Activated naive CD8-positive, alpha-beta T cell treated with anti-CD3 and anti-CD28 coated beads for 36 hours (primary cell): ENCODE data around the gene MAN2B2. TPM values are rescaled to one million over a fixed set of nuclear protein-coding genes. Genes with fewer than 3 reads are reported as not detected.
"Not testable (repeated sequence)": the region's sequence is repeated elsewhere in the genome, so short reads cannot be mapped to it uniquely, and the experiment has no call there.

ENCODE experiments used
- DNase-seq: peaks from one replicate; pipeline ENCODE4 v3.0.0; 2021
- H3K27ac Mint-ChIP-seq: one replicate; pipeline ENCODE4 v1.8.0; 2022; ENCODE audit warnings: mild to moderate bottlenecking, moderate library complexity, mixed read lengths
- H3K27me3 Mint-ChIP-seq: one replicate; pipeline ENCODE4 v1.8.0; 2022; ENCODE audit warnings: mild to moderate bottlenecking, mixed read lengths
- H3K36me3 Mint-ChIP-seq: one replicate; pipeline ENCODE4 v1.8.0; 2021; ENCODE audit warnings: mild to moderate bottlenecking, mixed read lengths
- H3K4me1 Mint-ChIP-seq: one replicate; pipeline ENCODE4 v1.8.0; 2021; ENCODE audit warnings: mixed read lengths
- H3K4me3 Mint-ChIP-seq: one replicate; pipeline ENCODE4 v1.8.0; 2022; ENCODE audit warnings: mild to moderate bottlenecking, moderate library complexity, mixed read lengths
- H3K9me3 Mint-ChIP-seq: one replicate; pipeline ENCODE4 v1.8.0; 2022; ENCODE audit warnings: mixed read lengths
- total RNA-seq, 2 experiments: library from RNA; stranded (reverse); gene quantifications; one replicate each; pipeline ENCODE4 v1.2.3, GENCODE V29; 2021

Gene MAN2B2
- total RNA-seq, 2 experiments from 2014 or later: 10.6 to 10.9 TPM

- peaks cover 4% of the 10 kb centered on the region for H3K4me1 Mint-ChIP-seq
- peak overlapping the region; percentile 21 for H3K27ac Mint-ChIP-seq
These were observed 88.8 kb downstream of the MAN2B2 start for GRCh38 chr4:6663596-6664393.

GRCh38 chr4:6665320-6665654 is 90.3 kb downstream of the MAN2B2 start:
- no peaks in the 10 kb centered on the region for H3K4me1 Mint-ChIP-seq
- H3K27ac Mint-ChIP-seq: no peak overlapping the region
- H3K36me3 Mint-ChIP-seq: peaks cover 2% of the 10 kb centered on the region
- no peak for DNase-seq
- no peaks in the 10 kb centered on the region for H3K9me3 Mint-ChIP-seq
- H3K27me3 Mint-ChIP-seq: peaks cover 22% of the 10 kb centered on the region
- no peak overlapping the region for H3K4me3 Mint-ChIP-seq

More at GRCh38 chr4:6663596-6664393, 88.8 kb downstream of the MAN2B2 start:
- no peak for DNase-seq
- Mint-ChIP-seq H3K27me3 (peaks cover 28% of the 10 kb centered on the region), H3K4me3 (peak overlapping the region; percentile 70), H3K36me3 (peaks cover 2% of the 10 kb centered on the region), H3K9me3 (no peaks in the 10 kb centered on the region)

GRCh38 chr4:6668391-6668790 is 93.4 kb downstream of the MAN2B2 start:
- H3K4me3 Mint-ChIP-seq: no peak overlapping the region

GRCh38 chr4:6671648-6672047 is 96.7 kb downstream of the MAN2B2 start:
- Mint-ChIP-seq H3K27me3 (no peaks in the 10 kb centered on the region), H3K27ac (no peak overlapping the region), H3K4me3 (no peak overlapping the region)

More at GRCh38 chr4:6668391-6668790, 93.4 kb downstream of the MAN2B2 start:
- Mint-ChIP-seq H3K4me1 (peaks cover 5% of the 10 kb centered on the region), H3K9me3 (peaks cover under 1% of the 10 kb centered on the region), H3K27me3 (peaks cover 6% of the 10 kb centered on the region), H3K36me3 (peaks cover 6% of the 10 kb centered on the region), H3K27ac (no peak overlapping the region)
- no peak for DNase-seq

DNA sequence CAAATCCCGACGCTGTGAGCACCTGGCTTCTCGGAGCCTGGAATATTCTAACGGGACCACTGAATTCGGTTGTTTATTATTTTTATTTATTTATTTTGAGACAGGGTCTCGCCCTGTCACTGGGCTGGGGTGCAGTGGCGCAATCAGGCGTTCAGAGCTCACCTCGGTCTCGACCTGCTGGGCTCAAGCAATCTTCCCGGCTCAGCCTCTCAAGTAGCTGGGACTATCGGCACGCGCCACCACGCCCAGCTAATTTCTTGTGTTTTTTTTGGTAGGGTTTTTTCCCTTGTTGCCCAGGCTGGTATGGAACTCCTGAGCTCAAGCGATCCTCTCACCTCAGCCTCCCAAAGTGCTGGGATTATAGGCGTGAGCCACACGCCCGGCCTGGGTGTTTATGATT is 97.1 kb downstream of the MAN2B2 start:
- Mint-ChIP-seq H3K27me3 (no peaks in the 10 kb centered on the region), H3K4me3 (no peak overlapping the region), H3K27ac (peak overlapping the region; percentile 40), H3K9me3 (peaks cover 2% of the 10 kb centered on the region), H3K4me1 (peaks cover 34% of the 10 kb centered on the region), H3K36me3 (peaks cover 32% of the 10 kb centered on the region)
- no peak for DNase-seq

More at GRCh38 chr4:6671648-6672047, 96.7 kb downstream of the MAN2B2 start:
- Mint-ChIP-seq H3K4me1 (peaks cover 29% of the 10 kb centered on the region), H3K36me3 (peaks cover 27% of the 10 kb centered on the region), H3K9me3 (peaks cover 2% of the 10 kb centered on the region)
- DNase-seq: no peak

- Mint-ChIP-seq H3K27ac (peak overlapping the region; percentile 97), H3K4me1 (peaks cover 39% of the 10 kb centered on the region), H3K36me3 (peaks cover 38% of the 10 kb centered on the region)
- not testable (repeated sequence) for H3K4me3 Mint-ChIP-seq, H3K27me3 Mint-ChIP-seq, H3K9me3 Mint-ChIP-seq, DNase-seq
These were observed 97.7 kb downstream of the MAN2B2 start for GRCh38 chr4:6672541-6673190.

Other genes with a start within 250 kb of the MAN2B2 start
- gene PPP2R2C, start 102.6 kb upstream of the MAN2B2 start, total RNA-seq: not detected
- 100 to 1,000 TPM; 107 to 109 TPM for gene MRFAP1, start 65.5 kb downstream of the MAN2B2 start, total RNA-seq
- gene S100P, start 118.7 kb downstream of the MAN2B2 start, total RNA-seq: 1 to 10 TPM in 1 of 2 experiments, under 1 TPM in 1; 0.37 to 2.5 TPM
- 10 to 100 TPM; 41.4 to 42.5 TPM for gene MRFAP1L1, start 134.7 kb downstream of the MAN2B2 start, total RNA-seq
- 10 to 100 TPM; 19.4 to 21.0 TPM for gene BLOC1S4, start 141.0 kb downstream of the MAN2B2 start, total RNA-seq
- 10 to 100 TPM; 13.8 to 14.7 TPM for gene KIAA0232, start 207.5 kb downstream of the MAN2B2 start, total RNA-seq